AG09309 (cell line): Measurements from ENCODE around the gene KATNIP.

Experiments
- DNase-seq: peaks from one replicate; pipeline ENCODE4 v3.0.0-alpha.2; 2010; ENCODE audit warnings: low read depth
- H3K4me3 ChIP-seq: 2 replicates; pipeline ENCODE4 v1.5.1; 2011; ENCODE audit warnings: mild to moderate bottlenecking, low read depth, low read length, moderate library complexity; ENCODE audit not compliant: control insufficient read depth
- TF ChIP-seq, protein P1 (sequence below): IDR thresholded peaks from 2 replicates; pipeline ENCODE4 v1.5.1; 2011; ENCODE audit warnings: mild to moderate bottlenecking, low read depth, low read length, inconsistent platforms; ENCODE audit not compliant: insufficient read depth, control insufficient read depth; ENCODE audit errors: missing control alignments

Gene KATNIP

GRCh38 chr16:27531826-27532800 is 17.8 kb upstream of the KATNIP start:
- TF ChIP-seq, protein P1, sequence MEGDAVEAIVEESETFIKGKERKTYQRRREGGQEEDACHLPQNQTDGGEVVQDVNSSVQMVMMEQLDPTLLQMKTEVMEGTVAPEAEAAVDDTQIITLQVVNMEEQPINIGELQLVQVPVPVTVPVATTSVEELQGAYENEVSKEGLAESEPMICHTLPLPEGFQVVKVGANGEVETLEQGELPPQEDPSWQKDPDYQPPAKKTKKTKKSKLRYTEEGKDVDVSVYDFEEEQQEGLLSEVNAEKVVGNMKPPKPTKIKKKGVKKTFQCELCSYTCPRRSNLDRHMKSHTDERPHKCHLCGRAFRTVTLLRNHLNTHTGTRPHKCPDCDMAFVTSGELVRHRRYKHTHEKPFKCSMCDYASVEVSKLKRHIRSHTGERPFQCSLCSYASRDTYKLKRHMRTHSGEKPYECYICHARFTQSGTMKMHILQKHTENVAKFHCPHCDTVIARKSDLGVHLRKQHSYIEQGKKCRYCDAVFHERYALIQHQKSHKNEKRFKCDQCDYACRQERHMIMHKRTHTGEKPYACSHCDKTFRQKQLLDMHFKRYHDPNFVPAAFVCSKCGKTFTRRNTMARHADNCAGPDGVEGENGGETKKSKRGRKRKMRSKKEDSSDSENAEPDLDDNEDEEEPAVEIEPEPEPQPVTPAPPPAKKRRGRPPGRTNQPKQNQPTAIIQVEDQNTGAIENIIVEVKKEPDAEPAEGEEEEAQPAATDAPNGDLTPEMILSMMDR, result no peak
- DNase-seq, result no peak
- no peak overlapping the region for H3K4me3 ChIP-seq

DNA sequence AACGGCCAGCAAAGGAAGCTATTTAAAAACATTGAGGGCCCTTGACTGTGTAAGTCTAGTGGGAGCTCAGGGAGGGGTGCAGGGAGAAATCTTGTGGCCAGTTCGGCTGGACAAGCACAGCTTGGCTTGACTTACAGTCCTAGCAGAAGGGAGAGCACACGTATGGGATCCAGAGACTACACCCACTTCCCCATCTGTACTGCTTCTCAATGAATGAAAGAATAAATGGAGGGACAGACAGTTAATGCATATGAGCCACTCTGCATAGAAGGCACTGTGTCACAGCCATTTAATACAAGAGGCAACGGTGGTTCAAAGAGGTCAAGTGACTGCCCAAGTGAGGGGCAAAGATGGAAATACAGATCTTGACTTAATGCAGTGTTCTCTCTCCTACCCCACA is 15.7 kb upstream of the KATNIP start:
- no peak overlapping the region for H3K4me3 ChIP-seq
- DNase-seq, result no peak
- TF ChIP-seq, protein P1, result no peak

DNA sequence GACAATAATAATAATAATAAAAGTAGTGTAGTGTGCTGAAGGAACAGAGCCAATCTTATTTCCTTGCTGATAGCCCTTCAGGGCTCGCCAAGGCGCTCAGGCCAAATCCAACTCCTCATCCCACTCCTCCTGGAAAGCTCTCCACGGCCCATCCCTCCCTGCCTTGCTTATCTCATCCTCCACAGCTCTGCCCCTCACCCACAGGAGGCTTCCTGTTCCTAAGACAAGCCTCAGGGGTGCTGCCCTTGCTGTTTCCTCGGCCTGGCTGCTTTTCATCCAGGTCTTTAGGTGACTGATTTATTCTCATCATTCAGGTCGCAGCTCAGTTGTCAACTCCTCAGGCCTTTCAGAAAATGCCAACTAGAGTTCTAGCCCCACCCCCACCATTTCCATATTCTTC is 11.4 kb upstream of the KATNIP start:
- no peak overlapping the region for H3K4me3 ChIP-seq
- no peak for DNase-seq
- TF ChIP-seq, protein P1, result no peak

- no peak for DNase-seq
- H3K4me3 ChIP-seq, result no peak overlapping the region
- TF ChIP-seq, protein P1, result no peak
Observed at GRCh38 chr16:27539120-27539519, 10.8 kb upstream of the KATNIP start.

- TF ChIP-seq, protein P1, result no peak
- no peak for DNase-seq
- no peak overlapping the region for H3K4me3 ChIP-seq
Observed at GRCh38 chr16:27539636-27540035, 10.3 kb upstream of the KATNIP start.

DNA sequence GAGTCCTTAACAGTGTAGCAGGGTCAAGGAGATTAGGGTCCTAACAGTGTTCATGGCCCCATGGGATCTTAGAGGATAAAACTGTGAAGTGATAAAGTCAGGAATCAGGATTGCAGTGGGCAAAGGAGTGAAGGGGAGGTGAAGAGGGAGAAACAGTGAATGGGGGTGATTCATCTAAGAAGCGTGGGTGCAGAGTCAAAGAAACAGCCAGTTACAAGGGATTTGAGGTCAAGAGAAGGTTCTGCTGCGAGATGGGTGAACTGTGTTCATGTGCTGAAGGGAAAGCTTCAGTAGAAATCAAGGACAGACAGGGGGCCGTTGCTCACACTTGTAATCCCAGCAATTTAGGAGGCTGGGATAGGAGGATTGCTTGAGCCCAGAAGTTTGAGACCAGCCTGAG is 6.1 kb upstream of the KATNIP start:
- TF ChIP-seq, protein P1, result no peak
- DNase-seq, result no peak
- no peak overlapping the region for H3K4me3 ChIP-seq

- no peak overlapping the region for H3K4me3 ChIP-seq
- TF ChIP-seq, protein P1, result no peak
- DNase-seq, result no peak
Observed at GRCh38 chr16:27544671-27545070, 5.3 kb upstream of the KATNIP start.
